KMS-11 (cell line): Measurements from ENCODE around the gene TIMM21.

Source experiments
- H2AFZ ChIP-seq: fragments of 200-600 bp; sonication (generic); 2 replicates; pipeline ENCODE4 v1.6.1; 2016; ENCODE audit warnings: antibody characterized with exemption, mixed run types, low read depth
- H3K27ac ChIP-seq: fragments of 200-600 bp; sonication (generic); 2 replicates; pipeline ENCODE4 v1.6.1; 2016; ENCODE audit warnings: mild to moderate bottlenecking, mixed run types
- H3K27me3 ChIP-seq: fragments of 200-600 bp; sonication (generic); 2 replicates; pipeline ENCODE4 v1.6.1; 2017; ENCODE audit warnings: mild to moderate bottlenecking, low read depth, mixed run types, moderate library complexity; ENCODE audit not compliant: insufficient read depth
- H3K36me3 ChIP-seq: fragments of 200-600 bp; sonication (generic); 2 replicates; pipeline ENCODE4 v1.6.1; 2017; ENCODE audit warnings: mild to moderate bottlenecking, mixed run types; ENCODE audit not compliant: insufficient read depth
- H3K4me1 ChIP-seq: fragments of 200-600 bp; sonication (generic); 2 replicates; pipeline ENCODE4 v1.6.1; 2016; ENCODE audit warnings: mild to moderate bottlenecking, low read depth, mixed run types; ENCODE audit not compliant: poor library complexity, severe bottlenecking
- H3K4me2 ChIP-seq: fragments of 200-600 bp; sonication (generic); 2 replicates; pipeline ENCODE4 v1.7.0; 2016; ENCODE audit warnings: mild to moderate bottlenecking, mixed run types
- H3K4me3 ChIP-seq: fragments of 200-600 bp; sonication (generic); IDR thresholded peaks from 2 replicates; pipeline ENCODE4 v1.6.1; 2017; ENCODE audit warnings: low read depth, low read length, mixed read lengths; ENCODE audit not compliant: insufficient read depth
- H3K79me2 ChIP-seq: fragments of 200-600 bp; sonication (generic); 2 replicates; pipeline ENCODE4 v1.6.1; 2016; ENCODE audit warnings: low read depth, mixed run types; ENCODE audit not compliant: insufficient read depth
- H3K9ac ChIP-seq: fragments of 200-600 bp; sonication (generic); 2 replicates; pipeline ENCODE4 v1.6.1; 2016; ENCODE audit warnings: mild to moderate bottlenecking, mixed run types
- H4K20me1 ChIP-seq: fragments of 200-600 bp; sonication (generic); 2 replicates; pipeline ENCODE4 v1.6.1; 2016; ENCODE audit warnings: mild to moderate bottlenecking, mixed run types; ENCODE audit not compliant: insufficient read depth
- CTCF ChIP-seq: fragments of 200-600 bp; sonication (generic); conservative IDR thresholded peaks from 2 replicates; pipeline ENCODE4 v1.6.1; 2017; ENCODE audit warnings: low read depth, mild to moderate bottlenecking, antibody characterized with exemption, low read length, moderate library complexity, mixed read lengths

Gene TIMM21

DNA sequence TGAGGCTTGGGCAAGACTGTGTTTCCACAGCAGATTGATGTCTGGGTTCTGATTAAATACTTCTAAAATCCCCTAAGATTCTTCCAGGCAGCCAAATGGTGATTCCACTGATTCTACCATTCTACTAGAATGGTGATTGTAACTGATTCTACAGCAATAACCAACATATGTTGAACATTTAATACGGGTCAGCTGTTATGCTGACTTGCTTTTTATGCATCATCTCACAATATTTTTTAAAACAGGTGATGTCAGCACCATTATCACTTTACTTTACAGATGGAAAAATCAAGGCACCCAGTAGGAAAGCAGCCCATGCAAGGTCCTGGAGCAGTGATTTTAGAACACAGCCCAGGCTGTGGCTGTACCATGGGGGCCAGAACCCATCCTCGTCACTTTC is 37.5 kb downstream of the TIMM21 start:
- Histone ChIP-seq H2AFZ (no peak overlapping the region), H3K27ac (no peak overlapping the region)
- TF ChIP-seq CTCF, result no peak

DNA sequence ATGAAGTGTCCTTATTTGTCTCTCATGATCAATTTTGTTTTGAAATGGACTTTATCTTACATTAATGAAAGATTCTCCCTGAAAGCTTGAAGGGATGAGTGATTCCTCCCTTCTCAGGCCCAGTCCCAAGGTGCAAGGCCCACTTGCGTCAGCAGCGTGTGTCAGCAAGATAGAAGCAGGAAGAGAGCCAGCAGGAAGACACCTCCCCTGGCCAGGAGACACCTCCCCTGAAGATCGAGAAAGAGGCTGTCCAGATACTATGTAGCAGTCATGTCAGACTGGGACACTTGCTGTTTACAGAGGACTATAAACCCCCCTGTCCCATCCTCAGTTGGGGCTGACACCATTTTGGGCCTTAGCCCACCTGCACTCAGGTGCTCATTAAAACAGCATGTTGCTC is 38.3 kb downstream of the TIMM21 start:
- Histone ChIP-seq H3K4me2 (no peak overlapping the region), H2AFZ (no peak overlapping the region)
- no peak for TF ChIP-seq CTCF

More for the DNA sequence above, 37.5 kb downstream of the TIMM21 start:
- Histone ChIP-seq H3K9ac (no peak overlapping the region), H3K79me2 (no peaks in the 10 kb centered on the region), H3K4me3 (no peak overlapping the region), H3K4me1 (no peaks in the 10 kb centered on the region), H4K20me1 (no peaks in the 10 kb centered on the region), H3K36me3 (no peaks in the 10 kb centered on the region), H3K4me2 (no peak overlapping the region), H3K27me3 (no peaks in the 10 kb centered on the region)

DNA sequence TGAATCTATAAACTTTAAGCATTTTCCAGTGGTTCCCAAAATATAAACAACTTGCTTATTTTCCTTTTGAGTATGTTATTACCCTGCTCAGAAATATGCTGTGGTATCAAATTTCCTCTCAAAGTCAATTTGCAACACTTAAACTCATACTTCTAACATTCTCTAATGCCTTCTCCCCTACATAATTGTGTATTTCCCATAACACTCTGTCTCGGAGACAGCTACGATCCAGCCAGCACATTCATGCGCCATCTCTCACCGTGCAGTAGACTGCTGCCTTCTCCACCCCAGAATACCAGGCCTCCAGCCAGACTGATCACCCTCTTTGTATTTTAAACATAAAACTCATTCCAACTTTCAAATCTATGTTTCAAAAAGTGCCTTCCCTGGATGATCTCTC is 41.8 kb downstream of the TIMM21 start:
- H3K4me1 ChIP-seq, result no peaks in the 10 kb centered on the region
- no peak overlapping the region for H2AFZ ChIP-seq
- no peaks in the 10 kb centered on the region for H3K36me3 ChIP-seq
- no peak overlapping the region for H3K27ac ChIP-seq
- H3K4me3 ChIP-seq, result no peak overlapping the region
- H3K79me2 ChIP-seq, result no peaks in the 10 kb centered on the region
- no peak for TF ChIP-seq CTCF
- H3K9ac ChIP-seq, result no peak overlapping the region
- no peaks in the 10 kb centered on the region for H4K20me1 ChIP-seq
- no peaks in the 10 kb centered on the region for H3K27me3 ChIP-seq
- no peak overlapping the region for H3K4me2 ChIP-seq

More for the DNA sequence above, 38.3 kb downstream of the TIMM21 start:
- Histone ChIP-seq H3K9ac (no peak overlapping the region), H3K27me3 (no peaks in the 10 kb centered on the region), H3K4me3 (no peak overlapping the region), H4K20me1 (no peaks in the 10 kb centered on the region), H3K79me2 (no peaks in the 10 kb centered on the region), H3K4me1 (no peaks in the 10 kb centered on the region), H3K27ac (no peak overlapping the region), H3K36me3 (no peaks in the 10 kb centered on the region)

GRCh38 chr18:74191577-74191976 is 43.3 kb downstream of the TIMM21 start:
- H3K4me2 ChIP-seq, result no peak overlapping the region
- no peaks in the 10 kb centered on the region for H4K20me1 ChIP-seq
- no peak overlapping the region for H3K4me3 ChIP-seq
- H3K9ac ChIP-seq, result no peak overlapping the region
- TF ChIP-seq CTCF, result no peak
- no peak overlapping the region for H2AFZ ChIP-seq
- no peaks in the 10 kb centered on the region for H3K36me3 ChIP-seq
- H3K4me1 ChIP-seq, result peaks cover 3% of the 10 kb centered on the region
- no peak overlapping the region for H3K27ac ChIP-seq
- H3K79me2 ChIP-seq, result no peaks in the 10 kb centered on the region
- no peaks in the 10 kb centered on the region for H3K27me3 ChIP-seq
